Erythroblast (primary cell): Measurements from ENCODE around the gene RBMS1.

Experiments used
- DNase-seq, 2 experiments: peaks; one replicate each; lab custom pipeline; 2025; lab: John Stamatoyannopoulos, UW
- GATA1 ChIP-seq: IDR thresholded peaks from 2 replicates; pipeline ENCODE4 v1.6.1; 2011; ENCODE audit warnings: low read depth, mild to moderate bottlenecking, control low read depth, low read length, moderate library complexity
- POLR2A ChIP-seq: IDR thresholded peaks from 2 replicates; pipeline ENCODE4 v1.6.1; 2011; ENCODE audit warnings: mild to moderate bottlenecking, low read length

Gene RBMS1

DNA sequence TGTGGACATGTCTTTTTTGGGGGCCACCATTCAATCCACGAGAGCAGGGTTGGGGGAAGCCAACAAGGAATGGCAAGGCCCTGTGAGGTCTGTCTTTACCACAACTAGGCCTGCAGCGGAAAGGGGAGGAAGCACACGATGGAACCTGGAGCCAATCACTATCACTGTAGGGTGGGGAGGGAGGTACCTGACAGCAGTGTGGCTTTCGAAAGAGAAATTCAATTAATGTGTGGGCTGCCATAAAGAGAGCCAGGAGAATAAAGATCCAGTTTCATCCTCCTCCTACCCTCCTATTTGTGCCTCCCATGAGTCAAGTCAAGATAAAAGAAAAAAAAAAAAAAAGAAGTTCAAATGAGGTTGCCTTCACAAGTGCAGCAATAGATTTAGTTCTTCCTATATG lies 18.9 kb upstream of the RBMS1 start:
- TF ChIP-seq GATA1, result no peak
- TF ChIP-seq POLR2A, result no peak
- no peak for DNase-seq

DNA sequence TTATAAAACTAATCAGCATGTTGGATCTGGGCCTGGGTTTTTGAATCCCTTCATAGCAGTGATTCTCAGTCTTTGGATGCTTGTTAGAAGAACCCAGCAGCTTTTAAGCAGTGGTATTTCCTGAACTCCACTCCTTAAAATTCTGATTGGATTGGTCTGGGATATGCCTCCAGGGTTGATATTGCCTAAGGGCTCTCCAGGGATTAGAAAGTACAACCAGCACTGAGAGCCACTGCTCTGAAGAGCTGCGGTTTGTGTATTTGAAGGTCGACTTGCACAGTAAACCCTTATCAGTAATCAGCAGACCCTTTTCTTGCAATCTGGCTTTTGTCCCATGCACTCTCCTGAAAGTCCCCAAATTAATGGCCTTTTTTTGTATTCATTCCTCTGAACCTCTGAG lies 17.0 kb upstream of the RBMS1 start:
- TF ChIP-seq GATA1, result no peak
- no peak for TF ChIP-seq POLR2A
- no peak for DNase-seq

DNA sequence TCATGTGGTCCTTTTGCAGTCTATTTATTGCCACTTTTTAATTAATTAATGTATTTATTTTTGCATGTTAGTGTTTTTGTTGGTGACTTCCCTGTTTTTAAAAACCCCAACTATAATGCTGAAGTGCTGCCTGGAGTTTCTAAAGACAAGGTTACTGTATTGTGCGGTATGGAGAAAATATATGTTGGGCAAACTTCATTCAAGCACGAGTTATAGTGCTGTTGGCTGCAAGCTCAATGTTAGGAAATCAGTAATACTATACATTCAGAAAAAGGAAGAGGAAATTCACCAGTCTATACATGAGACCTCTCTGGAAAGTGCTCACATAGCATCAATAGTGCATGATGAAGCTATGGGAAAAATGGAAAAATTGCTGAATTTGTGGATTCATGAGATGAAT lies 15.4 kb upstream of the RBMS1 start:
- TF ChIP-seq POLR2A (no peak), GATA1 (no peak)
- no peak for DNase-seq

DNA sequence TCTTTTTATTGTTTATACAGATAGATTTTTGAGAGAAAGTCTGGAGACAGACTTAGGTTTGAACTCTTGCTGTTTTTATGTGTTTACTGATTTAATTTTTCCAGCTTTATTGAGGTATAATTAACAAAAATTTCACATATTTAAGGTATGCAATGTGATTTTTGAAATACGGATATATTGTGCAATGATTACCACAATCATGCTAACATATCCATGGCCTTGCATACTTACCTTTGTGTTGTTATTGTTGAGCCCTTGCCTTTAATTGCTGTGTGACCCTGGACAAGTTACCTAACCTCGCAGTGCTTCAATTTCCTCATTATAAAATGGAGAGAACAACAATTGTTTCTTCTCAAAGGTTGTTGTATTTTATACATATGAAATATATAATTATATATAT lies 13.9 kb upstream of the RBMS1 start:
- no peak for DNase-seq

DNA sequence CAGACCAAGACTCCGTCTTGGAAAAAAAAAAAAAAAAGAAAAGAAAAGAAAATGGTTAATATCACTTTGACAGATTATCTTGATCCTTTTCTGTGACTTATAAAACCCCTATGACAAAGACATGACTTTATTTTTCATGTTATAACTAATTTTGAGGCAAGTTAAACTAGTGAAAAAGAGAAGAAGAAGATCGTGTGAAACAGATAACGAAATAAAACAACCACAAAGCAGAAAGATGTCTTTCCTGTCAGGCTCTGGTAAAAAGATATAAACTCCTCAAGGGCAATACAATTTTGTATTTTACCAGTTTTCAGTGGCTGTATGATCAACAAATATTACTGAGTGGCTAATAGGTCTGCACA lies 13.4 kb upstream of the RBMS1 start:
- DNase-seq, result no peak
- TF ChIP-seq POLR2A, result no peak
- no peak for TF ChIP-seq GATA1

More for the DNA sequence above, 13.9 kb upstream of the RBMS1 start:
- TF ChIP-seq POLR2A, result no peak
- no peak for TF ChIP-seq GATA1

DNA sequence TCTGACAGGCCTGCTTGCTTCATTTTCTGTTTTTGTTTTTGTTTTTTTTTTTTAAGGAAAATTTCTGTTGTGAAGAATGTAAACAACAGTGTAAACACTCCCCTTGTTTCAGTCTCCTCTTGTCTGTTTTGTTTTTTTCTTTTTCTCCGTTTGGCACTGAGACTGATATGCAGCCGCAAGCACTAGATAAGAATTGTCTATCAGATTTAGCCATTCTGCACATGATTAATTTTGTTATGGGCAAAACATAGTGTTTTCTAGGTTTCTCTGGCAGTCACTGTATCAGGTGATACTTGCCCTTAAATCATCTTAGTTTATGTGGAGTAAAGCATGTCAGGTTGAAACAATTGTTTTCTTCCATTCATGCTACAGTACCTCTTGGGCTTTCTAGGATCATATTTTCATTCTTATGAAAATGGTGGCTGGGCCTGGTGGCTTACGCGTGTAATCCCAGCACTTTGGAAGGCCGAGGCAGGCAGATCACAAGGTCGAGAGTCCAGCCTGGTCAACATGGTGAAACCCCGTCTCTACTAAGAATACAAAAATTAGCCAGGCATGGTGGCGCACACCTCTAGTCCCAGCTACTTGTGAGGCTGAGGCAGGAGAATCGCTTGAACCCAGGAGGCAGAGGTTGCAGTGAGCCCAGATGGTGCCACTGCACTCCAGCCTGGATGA lies 12.9 kb upstream of the RBMS1 start:
- DNase-seq, result no peak
- TF ChIP-seq GATA1, result no peak
- no peak for TF ChIP-seq POLR2A

DNA sequence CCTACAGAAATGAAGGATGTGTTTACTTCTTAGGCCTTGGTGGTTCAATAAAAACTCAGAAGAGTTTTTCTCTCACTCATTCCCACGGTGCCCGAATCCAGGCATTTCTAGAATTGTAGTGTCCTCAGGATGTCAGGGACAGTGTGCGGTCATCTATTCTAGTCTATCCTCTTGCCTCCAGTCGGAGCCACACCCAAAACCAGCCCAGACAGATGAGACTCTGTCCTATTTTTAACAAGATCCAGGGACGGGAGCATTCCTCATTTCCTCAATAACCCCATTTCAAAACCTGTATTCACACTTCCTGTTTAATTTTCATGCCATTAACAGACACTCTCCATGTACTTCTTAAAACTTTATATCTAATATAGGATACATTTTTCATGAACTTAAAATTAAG lies 11.6 kb upstream of the RBMS1 start:
- no peak for TF ChIP-seq GATA1
- no peak for TF ChIP-seq POLR2A
- no peak for DNase-seq

DNA sequence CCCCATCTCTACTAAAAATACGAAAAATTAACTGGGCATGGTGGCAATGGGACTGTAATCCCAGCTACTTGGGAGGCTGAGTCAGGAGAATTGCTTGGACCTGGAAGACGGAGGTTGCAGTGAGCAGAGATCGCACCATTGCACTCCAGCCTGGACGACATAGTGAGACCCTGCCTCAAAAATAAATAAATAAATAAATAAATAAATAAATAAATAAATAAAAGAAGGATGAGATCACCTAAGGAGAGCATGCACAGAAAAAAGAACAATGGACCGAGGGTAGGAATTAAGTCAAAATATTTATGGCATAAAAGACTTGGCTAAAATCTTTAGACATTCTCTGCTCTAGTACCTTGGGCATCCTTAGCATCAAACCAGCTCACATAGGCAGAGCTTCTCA lies 8.9 kb upstream of the RBMS1 start:
- DNase-seq, result no peak
- no peak for TF ChIP-seq GATA1
- no peak for TF ChIP-seq POLR2A

DNA sequence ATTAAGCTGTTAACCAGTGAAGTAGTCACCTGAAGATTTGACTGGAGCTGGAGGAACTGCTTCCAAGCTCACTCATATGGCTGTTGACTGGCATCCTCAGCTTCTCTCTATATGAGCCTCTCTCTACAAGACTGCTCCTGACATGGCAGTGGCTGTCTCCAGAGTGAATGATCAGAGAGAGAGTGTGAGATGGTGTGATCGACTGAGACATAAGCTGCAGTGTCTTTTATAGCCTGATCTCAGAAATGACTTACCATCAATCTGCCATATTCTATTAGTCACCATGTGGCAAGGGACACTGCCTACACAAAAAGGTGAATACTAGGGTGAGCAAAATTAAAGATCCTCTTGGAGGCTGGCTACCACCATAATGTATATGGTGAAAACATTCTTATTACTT lies 7.8 kb upstream of the RBMS1 start:
- TF ChIP-seq POLR2A (no peak), GATA1 (no peak)
- no peak for DNase-seq

DNA sequence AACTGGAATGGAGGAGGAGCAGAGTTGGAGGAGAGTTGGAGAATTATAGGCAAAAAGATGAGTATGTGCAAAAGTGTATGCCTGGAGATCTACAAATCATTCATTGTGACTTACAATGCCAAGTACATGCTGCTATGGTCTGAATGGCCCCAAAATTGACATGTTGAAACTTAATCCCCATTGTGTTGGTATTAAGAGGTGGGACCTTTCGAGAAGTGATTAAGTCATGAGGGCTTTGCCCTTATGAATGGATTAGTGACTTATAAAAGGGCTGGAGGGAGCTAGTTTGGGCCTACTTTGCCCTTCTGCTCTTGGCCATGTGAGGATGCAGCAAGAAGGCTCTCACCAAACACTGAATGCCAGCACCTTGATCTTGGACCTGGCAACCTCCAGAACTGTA lies 6.3 kb upstream of the RBMS1 start:
- no peak for TF ChIP-seq GATA1
- TF ChIP-seq POLR2A, result no peak
- DNase-seq, result no peak

DNA sequence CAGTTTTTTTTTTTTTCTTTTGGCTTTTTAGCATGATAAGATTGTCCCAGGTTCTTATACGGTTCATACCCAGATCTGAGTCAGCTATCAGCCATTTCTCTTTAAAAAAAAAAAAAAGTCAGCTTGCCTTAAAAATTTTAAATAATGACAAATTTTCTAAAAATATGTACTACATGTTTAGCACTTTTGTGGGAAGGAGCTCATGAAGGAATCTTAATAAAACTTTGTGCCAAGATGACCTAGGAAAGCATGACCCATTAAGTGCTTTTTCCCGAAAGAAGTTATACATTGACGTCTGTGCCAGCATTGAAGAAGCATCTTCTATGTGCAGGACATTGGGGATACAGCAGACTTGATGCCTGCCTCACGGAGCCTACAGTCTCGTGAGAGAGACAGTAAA lies 4.5 kb upstream of the RBMS1 start:
- TF ChIP-seq GATA1 (no peak), POLR2A (no peak)
- DNase-seq, result no peak

DNA sequence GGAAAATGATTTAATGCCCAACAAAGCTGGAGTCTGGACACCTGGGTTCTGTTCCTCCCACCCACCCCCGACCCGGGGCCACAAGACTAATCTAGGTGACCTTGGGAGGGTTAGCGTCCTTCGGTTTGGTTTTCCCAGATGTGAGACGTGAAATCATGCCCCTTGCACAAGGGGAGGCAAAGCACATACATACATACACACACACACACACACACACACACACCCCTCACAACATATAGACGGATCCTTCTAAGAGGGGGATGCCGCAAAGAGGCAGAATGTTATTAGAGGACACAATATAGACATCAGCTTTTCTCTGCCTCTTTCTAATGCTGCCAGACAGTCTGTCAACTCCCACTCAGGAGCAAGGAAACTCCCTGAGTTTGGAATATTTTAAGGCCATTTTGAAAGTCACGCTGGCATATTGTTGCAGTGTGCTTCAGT lies 616 bp upstream of the RBMS1 start:
- DNase-seq, result no peak
- TF ChIP-seq POLR2A (no peak), GATA1 (no peak)

DNA sequence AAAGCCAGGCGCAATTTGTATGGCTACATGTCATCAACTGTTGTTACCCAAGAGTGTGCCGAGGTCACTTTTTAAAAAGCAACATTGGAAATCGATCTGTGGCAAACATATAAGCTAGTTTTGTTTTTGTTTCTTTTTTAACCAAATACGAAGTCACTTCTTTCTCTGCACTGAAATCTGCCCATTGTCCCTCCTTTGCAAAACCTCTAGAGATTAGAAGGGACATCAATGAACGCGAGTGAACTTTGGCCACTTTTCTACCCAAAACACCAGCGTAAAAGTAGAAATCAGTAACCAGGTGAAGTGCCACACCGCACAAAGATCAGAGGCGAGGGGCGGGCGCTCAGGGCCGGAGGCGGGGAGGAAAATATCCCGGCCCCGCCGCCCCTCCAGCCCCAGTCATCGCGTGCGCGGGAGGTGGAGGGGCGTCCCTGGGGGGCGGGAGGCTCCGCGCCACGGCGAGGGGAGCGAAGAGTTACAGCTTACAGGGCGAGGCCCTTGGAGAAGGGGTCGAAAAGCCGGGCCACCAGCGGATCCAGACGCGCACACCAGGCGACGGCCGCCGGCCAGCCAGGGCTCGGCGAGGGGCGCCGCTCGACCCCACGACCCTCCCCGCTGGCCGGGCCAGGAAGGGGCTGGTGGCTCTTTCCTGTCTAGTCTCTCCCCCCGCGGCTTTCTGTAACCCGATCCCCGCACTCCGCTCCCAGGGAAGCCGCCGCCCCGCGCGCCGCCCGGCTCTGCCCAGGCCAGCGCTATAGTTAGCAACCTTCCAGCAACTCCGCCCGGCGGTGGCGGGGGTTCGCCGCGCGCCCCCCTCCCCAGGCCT lies 993 bp downstream of the RBMS1 start:
- TF ChIP-seq GATA1 (no peak), POLR2A (no peak)

DNA sequence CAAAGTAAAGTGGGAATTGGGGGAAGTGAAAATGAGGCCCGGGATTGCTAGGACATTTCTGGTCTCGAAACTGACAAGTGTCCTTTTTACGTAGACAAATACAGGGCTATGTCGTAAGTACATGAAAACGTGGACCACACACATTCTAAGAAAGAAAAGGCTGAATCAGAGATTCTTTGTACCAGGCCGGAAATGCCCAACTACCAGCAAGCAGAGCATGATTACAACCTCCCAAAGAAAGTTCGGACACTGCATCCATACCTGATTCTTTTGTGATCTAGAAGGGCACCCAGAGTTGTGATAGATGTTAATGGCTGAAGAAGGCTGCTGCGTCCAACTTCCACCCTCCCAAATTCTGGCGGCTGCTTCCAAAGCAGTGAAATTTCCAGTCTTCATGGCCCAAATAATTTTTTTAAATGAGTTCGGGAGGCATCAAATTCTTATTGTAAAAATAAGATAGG lies 1.7 kb downstream of the RBMS1 start:
- no peak for DNase-seq
- TF ChIP-seq POLR2A, result no peak

More for the DNA sequence above, 993 bp downstream of the RBMS1 start:
- DNase-seq, result peak in 1 of 2 experiments; percentile 14
